Measurements from ENCODE around the gene TBXA2R. TPM values are rescaled to one million over a fixed set of nuclear protein-coding genes. Genes with fewer than 3 reads are reported as not detected.

TBXA2R gene
- total and polyA plus RNA-seq, 4 experiments from 2014 or later: 0.35 to 1.1 (median 0.67) TPM

DNA sequence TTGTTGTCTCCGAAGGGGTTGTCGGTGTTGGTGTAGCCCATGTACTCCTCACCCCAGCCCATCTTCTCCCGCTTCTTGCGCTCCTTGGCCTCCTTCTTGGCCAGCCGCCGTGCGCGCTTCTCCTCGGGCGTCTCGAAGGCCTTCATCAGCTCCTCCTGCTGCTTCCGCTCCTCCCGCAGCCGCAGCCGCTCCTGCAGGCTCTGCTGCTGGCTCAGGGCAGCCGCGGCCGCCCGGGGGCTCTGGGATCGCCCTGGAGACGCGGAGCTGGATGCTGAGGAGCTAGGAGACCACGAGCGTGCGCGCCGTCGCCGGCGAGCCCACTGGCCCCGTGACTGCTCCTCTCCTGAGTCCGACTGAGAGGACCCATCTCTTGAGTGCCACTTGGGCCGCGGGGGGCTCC, 17.0 kb upstream of the TBXA2R start:
- ChIA-PET CTCF (ENCODE audit: partially characterized antibody) (no interaction called here), POLR2A (ENCODE audit: partially characterized antibody) (no interaction called here)
- no peak for DNase-seq
- no peak overlapping the region for H3K4me3 ChIP-seq (ENCODE audit: low read length in 2 of 2)
- no peaks in the 10 kb centered on the region for H3K9me3 Mint-ChIP-seq
- intact Hi-C loops (cut with micrococcal nuclease): no loop called here
- no peaks in the 10 kb centered on the region for H3K27me3 Mint-ChIP-seq
- H3K36me3 ChIP-seq (ENCODE audit: insufficient read depth, low read length): peaks cover 4% of the 10 kb centered on the region
- no peaks in the 10 kb centered on the region for H3K27me3 ChIP-seq (ENCODE audit: insufficient read depth, low read length)
- no peaks in the 10 kb centered on the region for H3K9me3 ChIP-seq (ENCODE audit: control insufficient read depth in 1 of 2, low read length in 2 of 2)
- peaks cover 27% of the 10 kb centered on the region for H3K4me1 ChIP-seq (ENCODE audit: insufficient read depth, low read length)
- peaks cover 13 to 34% (median 24%) of the 10 kb centered on the region in 4 donors for H3K4me1 Mint-ChIP-seq
- H3K27ac ChIP-seq (ENCODE audit: low read depth, low read length): no peak overlapping the region
- H3K27ac Mint-ChIP-seq: no peak overlapping the region
- H3K4me3 Mint-ChIP-seq: peak overlapping the region in 1 of 8 donors; percentile 74
- H3K36me3 Mint-ChIP-seq: peaks cover 0 to 28% of the 10 kb centered on the region in 2 donors

DNA sequence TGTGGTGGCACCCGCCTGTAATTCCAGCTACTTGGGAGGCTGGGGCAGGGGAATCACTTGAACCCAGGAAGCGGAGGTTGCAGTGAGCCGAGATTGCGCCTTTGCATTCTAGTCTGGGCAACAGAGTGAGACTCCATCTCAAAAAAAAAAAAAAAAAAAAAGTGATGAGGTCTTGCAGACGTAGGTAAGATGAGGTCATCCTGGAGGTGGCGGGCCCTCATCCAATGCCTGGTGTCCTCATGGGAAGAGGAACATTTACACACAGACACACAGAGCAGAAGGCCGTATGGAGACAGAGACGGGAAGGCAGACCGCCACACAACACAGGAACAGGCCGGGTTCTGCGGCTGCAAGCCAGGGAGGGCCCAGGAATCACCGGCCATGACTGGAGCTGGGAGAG, 15.5 kb upstream of the TBXA2R start:
- DNase-seq: no peak
- peaks cover 15 to 37% (median 24%) of the 10 kb centered on the region in 4 donors for H3K4me1 Mint-ChIP-seq
- Histone ChIP-seq H3K36me3 (ENCODE audit: insufficient read depth, low read length) (peaks cover 4% of the 10 kb centered on the region), H3K9me3 (ENCODE audit: control insufficient read depth in 1 of 2, low read length in 2 of 2) (no peaks in the 10 kb centered on the region), H3K4me1 (ENCODE audit: insufficient read depth, low read length) (peaks cover 24% of the 10 kb centered on the region), H3K4me3 (ENCODE audit: low read length in 2 of 2) (no peak overlapping the region), H3K27ac (ENCODE audit: low read depth, low read length) (no peak overlapping the region), H3K27me3 (ENCODE audit: insufficient read depth, low read length) (no peaks in the 10 kb centered on the region)
- H3K9me3 Mint-ChIP-seq: peaks cover 0 to 1% (median 0%) of the 10 kb centered on the region in 8 donors
- no peaks in the 10 kb centered on the region for H3K27me3 Mint-ChIP-seq
- H3K36me3 Mint-ChIP-seq: peaks cover 0 to 30% of the 10 kb centered on the region in 2 donors
- CTCF ChIA-PET (ENCODE audit: partially characterized antibody): interaction anchor here (0.9 to 1.3 kb wide), 2 partner anchors 76 to 77 kb away, joined by 3 to 5 read pairs; no protein-coding TSS in a partner anchor
- no peak overlapping the region for H3K4me3 Mint-ChIP-seq
- intact Hi-C loops (cut with micrococcal nuclease): no loop called here
- peak overlapping the region in 1 of 7 donors; percentile 18 for H3K27ac Mint-ChIP-seq
- POLR2A ChIA-PET (ENCODE audit: partially characterized antibody): no interaction called here

DNA sequence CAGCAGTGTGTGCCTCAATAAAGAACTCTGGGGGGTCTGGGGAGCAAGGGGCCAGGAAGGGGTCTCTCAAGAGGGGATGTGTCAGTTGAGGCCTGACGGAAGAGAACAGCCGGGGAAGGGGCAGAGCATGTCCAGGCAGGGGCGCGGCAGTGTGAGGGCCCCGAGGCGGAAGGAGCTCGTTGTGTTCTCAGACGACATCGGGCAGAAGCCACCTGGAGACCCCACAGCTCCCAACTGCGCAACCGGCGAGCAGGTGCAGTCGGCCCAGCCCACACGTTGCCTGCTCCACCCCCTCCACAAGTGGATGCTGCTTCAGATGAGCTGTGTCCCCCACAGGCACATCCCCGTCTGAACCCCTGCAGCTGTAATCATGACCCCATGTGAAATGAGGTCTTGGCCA, 15.0 kb upstream of the TBXA2R start:
- Histone ChIP-seq H3K4me1 (ENCODE audit: insufficient read depth, low read length) (peaks cover 22% of the 10 kb centered on the region), H3K36me3 (ENCODE audit: insufficient read depth, low read length) (peaks cover 4% of the 10 kb centered on the region), H3K4me3 (ENCODE audit: low read length in 2 of 2) (no peak overlapping the region), H3K27ac (ENCODE audit: low read depth, low read length) (no peak overlapping the region), H3K9me3 (ENCODE audit: control insufficient read depth in 1 of 2, low read length in 2 of 2) (no peaks in the 10 kb centered on the region), H3K27me3 (ENCODE audit: insufficient read depth, low read length) (no peaks in the 10 kb centered on the region)
- H3K4me1 Mint-ChIP-seq: peaks cover 12 to 33% (median 20%) of the 10 kb centered on the region in 4 donors
- no peak overlapping the region for H3K4me3 Mint-ChIP-seq
- H3K9me3 Mint-ChIP-seq: peaks cover 0 to 2% (median 0%) of the 10 kb centered on the region in 8 donors
- H3K27ac Mint-ChIP-seq: no peak overlapping the region
- intact Hi-C loops (cut with micrococcal nuclease): no loop called here
- H3K36me3 Mint-ChIP-seq: peaks cover 0 to 27% of the 10 kb centered on the region in 2 donors
- ChIA-PET CTCF (ENCODE audit: partially characterized antibody) (interaction anchor here (1.3 to 3.5 kb wide), 2 partner anchors 30 to 77 kb away, joined by 5 to 9 read pairs; no protein-coding TSS in a partner anchor), POLR2A (ENCODE audit: partially characterized antibody) (no interaction called here)
- no peak for DNase-seq
- no peaks in the 10 kb centered on the region for H3K27me3 Mint-ChIP-seq

DNA sequence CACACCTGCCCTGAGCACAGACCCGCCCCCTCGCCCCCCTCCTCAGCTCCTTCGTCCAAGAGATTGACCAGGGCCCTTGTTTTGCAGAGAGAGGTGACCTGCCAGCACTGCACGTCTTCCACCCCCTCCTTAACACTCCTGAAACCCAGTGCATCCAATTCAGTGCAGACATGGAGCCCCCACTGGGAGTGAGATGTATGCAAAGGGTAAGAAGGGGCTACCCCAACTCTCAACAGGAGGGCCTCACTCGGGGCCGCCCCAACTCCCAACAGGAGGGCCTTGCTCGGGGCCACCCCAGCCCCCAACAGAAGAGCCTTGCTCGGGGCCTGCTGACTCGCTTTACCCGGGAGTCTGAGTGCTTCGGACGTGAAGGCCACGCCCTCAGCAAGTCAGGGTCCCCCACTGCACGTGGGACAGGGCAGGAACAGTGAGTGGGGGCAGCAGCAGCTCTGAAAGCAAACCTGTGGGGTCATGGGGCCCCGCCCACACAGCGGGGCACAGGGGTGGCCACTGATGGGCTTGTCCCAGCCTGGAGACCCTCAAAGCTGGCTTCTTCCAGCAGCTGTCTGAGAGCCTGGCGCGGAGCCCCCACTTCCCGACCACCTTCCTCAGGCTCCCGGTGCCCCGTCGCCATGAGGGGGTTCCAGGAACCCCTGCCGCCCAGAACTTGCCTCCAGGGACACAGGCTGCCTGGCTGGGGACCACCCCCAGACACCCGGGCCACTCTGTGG, 14.3 kb upstream of the TBXA2R start:
- Mint-ChIP-seq H3K4me3 (no peak overlapping the region), H3K27me3 (no peaks in the 10 kb centered on the region), H3K4me1 (peaks cover 8 to 29% (median 15%) of the 10 kb centered on the region in 4 donors), H3K36me3 (peaks cover 0 to 23% of the 10 kb centered on the region in 2 donors), H3K27ac (no peak overlapping the region), H3K9me3 (peaks cover 0 to 2% (median 0%) of the 10 kb centered on the region in 8 donors)
- Histone ChIP-seq H3K27ac (ENCODE audit: low read depth, low read length) (no peak overlapping the region), H3K4me3 (ENCODE audit: low read length in 2 of 2) (no peak overlapping the region), H3K27me3 (ENCODE audit: insufficient read depth, low read length) (no peaks in the 10 kb centered on the region), H3K36me3 (ENCODE audit: insufficient read depth, low read length) (peaks cover 4% of the 10 kb centered on the region), H3K9me3 (ENCODE audit: control insufficient read depth in 1 of 2, low read length in 2 of 2) (no peaks in the 10 kb centered on the region), H3K4me1 (ENCODE audit: insufficient read depth, low read length) (peaks cover 20% of the 10 kb centered on the region)
- CTCF ChIA-PET (ENCODE audit: partially characterized antibody): interaction anchor here (1.1 to 3.5 kb wide), 3 partner anchors 13 to 35 kb away, joined by 4 to 10 read pairs (median 9); partner anchors contain the start of gene GIPC3
- intact Hi-C loops (cut with micrococcal nuclease): no loop called here
- POLR2A ChIA-PET (ENCODE audit: partially characterized antibody): no interaction called here
- no peak for DNase-seq

DNA sequence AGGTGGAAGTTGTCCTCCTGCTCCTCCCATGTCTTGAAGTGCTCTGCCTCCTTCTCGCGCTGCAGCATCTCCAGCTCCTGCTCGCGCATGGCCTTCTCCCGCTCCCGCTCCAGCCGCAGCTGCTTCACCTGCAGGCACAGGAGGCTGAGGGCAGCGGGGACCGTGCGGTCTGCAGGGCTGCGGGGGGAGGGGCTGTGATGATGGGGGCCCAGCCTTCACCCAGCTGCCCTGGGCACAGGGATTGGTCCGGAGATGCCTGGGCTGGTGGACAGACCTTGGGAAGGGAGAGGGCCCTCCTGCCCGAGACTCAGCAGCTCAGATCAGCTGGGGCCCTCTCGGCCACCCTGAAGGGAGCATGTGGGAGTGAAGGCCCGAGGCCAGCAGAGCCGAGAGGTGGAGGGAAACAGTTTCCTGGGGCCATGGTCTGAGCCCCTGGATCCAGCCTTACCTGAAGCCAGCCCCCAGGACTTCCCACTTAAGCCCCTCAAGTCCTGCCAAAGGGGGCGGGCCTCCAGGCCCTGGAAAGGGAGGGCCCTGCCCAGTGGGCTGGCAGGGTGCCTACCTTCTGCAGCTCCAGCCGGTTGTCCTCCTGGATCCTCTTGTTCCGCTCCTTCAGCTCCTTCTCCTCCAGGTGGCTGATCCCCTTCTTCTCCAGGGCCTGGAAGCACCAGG, 13.6 kb upstream of the TBXA2R start:
- peaks cover 4% of the 10 kb centered on the region for H3K36me3 ChIP-seq (ENCODE audit: insufficient read depth, low read length)

DNA sequence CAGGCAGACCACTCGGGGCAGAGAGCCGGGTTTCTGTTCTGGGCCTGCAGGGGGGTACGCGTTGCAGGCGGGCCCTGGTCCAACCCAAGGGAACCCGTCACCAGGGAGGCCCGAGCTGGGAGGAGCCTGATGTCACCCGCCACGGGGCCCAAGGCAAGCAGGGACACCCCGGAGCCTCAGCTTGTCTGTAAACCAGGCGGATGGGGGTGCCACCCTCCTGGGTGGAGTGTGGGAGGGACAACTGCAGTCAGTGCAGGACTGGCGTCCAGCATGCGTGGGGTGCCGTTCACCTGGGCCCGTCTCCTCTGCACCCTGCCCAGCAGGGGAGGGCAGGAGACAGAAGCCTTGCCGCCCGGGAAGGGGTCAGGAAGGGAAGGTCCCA, 12.9 kb upstream of the TBXA2R start:
- ChIA-PET POLR2A (ENCODE audit: partially characterized antibody) (no interaction called here), CTCF (ENCODE audit: partially characterized antibody) (interaction anchor here (1.9 to 3.5 kb wide), 3 partner anchors 28 to 74 kb away, joined by 7 to 10 read pairs (median 9); partner anchors contain the start of gene GIPC3)
- peaks cover 6 to 17% (median 7%) of the 10 kb centered on the region in 4 donors for H3K4me1 Mint-ChIP-seq
- Histone ChIP-seq H3K9me3 (ENCODE audit: control insufficient read depth in 1 of 2, low read length in 2 of 2) (no peaks in the 10 kb centered on the region), H3K4me1 (ENCODE audit: insufficient read depth, low read length) (peaks cover 6% of the 10 kb centered on the region), H3K27ac (ENCODE audit: low read depth, low read length) (no peak overlapping the region), H3K27me3 (ENCODE audit: insufficient read depth, low read length) (no peaks in the 10 kb centered on the region), H3K36me3 (ENCODE audit: insufficient read depth, low read length) (peaks cover 4% of the 10 kb centered on the region), H3K4me3 (ENCODE audit: low read length in 2 of 2) (no peak overlapping the region)
- H3K27ac Mint-ChIP-seq: no peak overlapping the region
- H3K9me3 Mint-ChIP-seq: peaks cover 0 to 2% (median 0%) of the 10 kb centered on the region in 8 donors
- no peak for DNase-seq
- peaks cover 0 to 25% of the 10 kb centered on the region in 2 donors for H3K36me3 Mint-ChIP-seq
- H3K27me3 Mint-ChIP-seq: no peaks in the 10 kb centered on the region
- intact Hi-C loops (cut with micrococcal nuclease): no loop called here
- H3K4me3 Mint-ChIP-seq: no peak overlapping the region

More for the DNA sequence above, 13.6 kb upstream of the TBXA2R start:
- DNase-seq: no peak
- no peak overlapping the region for H3K27ac ChIP-seq (ENCODE audit: low read depth, low read length)
- H3K9me3 Mint-ChIP-seq: peaks cover 0 to 2% (median 0%) of the 10 kb centered on the region in 8 donors
- H3K36me3 Mint-ChIP-seq: peaks cover 0 to 25% of the 10 kb centered on the region in 2 donors
- intact Hi-C loops (cut with micrococcal nuclease): no loop called here
- no peaks in the 10 kb centered on the region for H3K27me3 Mint-ChIP-seq
- CTCF ChIA-PET (ENCODE audit: partially characterized antibody): interaction anchor here (1.1 to 3.5 kb wide), 4 partner anchors 12 to 74 kb away, joined by 4 to 10 read pairs (median 8); partner anchors contain the start of gene GIPC3
- peaks cover 7 to 22% (median 11%) of the 10 kb centered on the region in 4 donors for H3K4me1 Mint-ChIP-seq
- H3K4me3 ChIP-seq (ENCODE audit: low read length in 2 of 2): no peak overlapping the region
- H3K4me3 Mint-ChIP-seq: no peak overlapping the region
- H3K27me3 ChIP-seq (ENCODE audit: insufficient read depth, low read length): no peaks in the 10 kb centered on the region
- no peaks in the 10 kb centered on the region for H3K9me3 ChIP-seq (ENCODE audit: control insufficient read depth in 1 of 2, low read length in 2 of 2)
- POLR2A ChIA-PET (ENCODE audit: partially characterized antibody): no interaction called here
- H3K27ac Mint-ChIP-seq: no peak overlapping the region
- peaks cover 13% of the 10 kb centered on the region for H3K4me1 ChIP-seq (ENCODE audit: insufficient read depth, low read length)
